Kidney (tissue), 14 donors: Measurements from ENCODE around the gene ZNF24. TPM values are rescaled to one million over a fixed set of nuclear protein-coding genes. Genes with fewer than 3 reads are reported as not detected.
A peak's percentile ranks its signal among the peaks of the same experiment; 100 is the strongest.

Experiments
- DNase-seq, 5 donors: peaks; one replicate each; pipeline ENCODE4 v3.0.0-alpha.2; 2013 to 2020
- FAIRE-seq: peaks from 2 replicates; lab custom pipeline; 2012; peaks lifted over from hg19 to GRCh38; lab: Jason Lieb, UNC
- H3K27ac ChIP-seq, 2 donors: one replicate each; pipeline ENCODE4 v1.7.0; 2013; ENCODE audit warnings: low read depth in 2 of 2, low read length in 2 of 2, inconsistent platforms in 1 of 2
- H3K27me3 ChIP-seq: one replicate; pipeline ENCODE4 v1.7.1; 2013; ENCODE audit warnings: low read length, inconsistent platforms; ENCODE audit not compliant: control insufficient read depth, insufficient read depth
- H3K36me3 ChIP-seq, 3 donors: one replicate each; pipeline versions ENCODE4 v1.7.0 to v1.7.1; 2013; ENCODE audit warnings: low read length in 3 of 3, control low read depth in 1 of 3, inconsistent platforms in 1 of 3; ENCODE audit not compliant: insufficient read depth in 3 of 3, control insufficient read depth in 2 of 3
- H3K4me1 ChIP-seq, 3 donors: one replicate each; pipeline versions ENCODE4 v1.7.0 to v1.7.1; 2013; ENCODE audit warnings: low read length in 3 of 3, inconsistent platforms in 1 of 3, low read depth in 1 of 3; ENCODE audit not compliant: control insufficient read depth in 2 of 3, insufficient read depth in 2 of 3
- H3K4me3 ChIP-seq, 3 donors: one replicate each; pipeline versions ENCODE4 v1.7.0 to v1.8.1; 2013; ENCODE audit warnings: low read length in 3 of 3, control low read depth in 1 of 3, inconsistent platforms in 1 of 3
- H3K9ac ChIP-seq, 3 donors: one replicate each; pipeline versions ENCODE4 v1.7.0 to v1.7.1; 2013; ENCODE audit warnings: low read length in 3 of 3, control low read depth in 1 of 3, inconsistent platforms in 1 of 3
- H3K9me3 ChIP-seq, 3 donors: one replicate each; pipeline versions ENCODE4 v1.7.0 to v1.7.1; 2013; ENCODE audit warnings: low read length in 3 of 3, control low read depth in 1 of 3, inconsistent platforms in 1 of 3; ENCODE audit not compliant: control insufficient read depth in 2 of 3, insufficient read depth in 1 of 3
- intact Hi-C: fragments of 100-400 bp; cut with DNase I; formaldehyde crosslinking; loops from one replicate; pipeline ENCODE4 v1.11.1; 2022
- polyA plus RNA-seq: library from polyadenylated mRNA; stranded (reverse); fragments of 350-450 nt; fragmentation: Illumina TruSeq; extraction: RNeasy Lipid Tissue Mini Kit (QIAGEN cat#74804); gene quantifications from one replicate; pipeline ENCODE4 v1.2.3, GENCODE V29; 2014; ENCODE audit warnings: low read depth, low replicate concordance; ENCODE audit not compliant: insufficient read depth
- total RNA-seq: library from RNA; stranded (reverse); fragmentation: NEBNext Ultra II Directional; extraction: Animal tissue kit (Norgen Biotek cat#: 25700); gene quantifications from one replicate; pipeline ENCODE4 v1.2.1, GENCODE V29; 2021
- TF ChIP-seq, protein P1 (sequence below): IDR thresholded peaks from 3 replicates; pipeline ENCODE4 v1.5.1; 2012; ENCODE audit warnings: mild to moderate bottlenecking, moderate library complexity, borderline replicate concordance; ENCODE audit not compliant: insufficient read depth; ENCODE audit errors: extremely low read depth
- donor health status: control.
- donor health status: control.
- donor health status: control.
- donor health status: control.
- donor health status: control.
- donor health status: DM: yes; HTN: yes; CAD: no.
- donor health status: Normal renal cell carcinoma (clear cell type).

The ZNF24 gene
- total and polyA plus RNA-seq, 2 donors from 2014 or later: 14.3 to 55.5 TPM

DNA sequence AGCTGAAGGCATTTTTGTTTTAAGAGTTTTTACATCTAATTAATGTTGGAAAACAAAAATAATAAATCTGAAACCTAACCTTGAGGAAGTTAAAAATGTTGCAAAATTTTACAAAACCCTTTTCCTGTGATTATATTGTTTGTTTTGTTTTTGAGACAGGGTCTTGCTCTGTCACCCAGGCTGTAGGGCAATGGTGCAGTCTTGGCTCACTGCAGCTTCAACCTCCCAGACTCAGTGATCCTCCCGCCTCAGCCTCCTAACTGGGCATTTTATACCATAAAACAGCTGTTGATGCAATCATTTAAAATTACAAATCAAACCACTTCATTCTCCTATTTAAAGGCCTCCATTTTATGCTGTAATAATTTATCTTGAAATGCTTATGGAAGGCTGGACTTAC lies 1.7 kb upstream of the ZNF24 start:
- no peak overlapping the region for H3K9ac ChIP-seq
- no peak overlapping the region for H3K27ac ChIP-seq
- FAIRE-seq (no peak), DNase-seq (no peak)
- peaks cover 4 to 15% (median 9%) of the 10 kb centered on the region in 3 donors for H3K4me1 ChIP-seq
- no peaks in the 10 kb centered on the region for H3K27me3 ChIP-seq
- intact Hi-C loops: no loop called here
- H3K9me3 ChIP-seq: no peaks in the 10 kb centered on the region
- H3K4me3 ChIP-seq: no peak overlapping the region
- no peaks in the 10 kb centered on the region for H3K36me3 ChIP-seq
- TF ChIP-seq, protein P1, sequence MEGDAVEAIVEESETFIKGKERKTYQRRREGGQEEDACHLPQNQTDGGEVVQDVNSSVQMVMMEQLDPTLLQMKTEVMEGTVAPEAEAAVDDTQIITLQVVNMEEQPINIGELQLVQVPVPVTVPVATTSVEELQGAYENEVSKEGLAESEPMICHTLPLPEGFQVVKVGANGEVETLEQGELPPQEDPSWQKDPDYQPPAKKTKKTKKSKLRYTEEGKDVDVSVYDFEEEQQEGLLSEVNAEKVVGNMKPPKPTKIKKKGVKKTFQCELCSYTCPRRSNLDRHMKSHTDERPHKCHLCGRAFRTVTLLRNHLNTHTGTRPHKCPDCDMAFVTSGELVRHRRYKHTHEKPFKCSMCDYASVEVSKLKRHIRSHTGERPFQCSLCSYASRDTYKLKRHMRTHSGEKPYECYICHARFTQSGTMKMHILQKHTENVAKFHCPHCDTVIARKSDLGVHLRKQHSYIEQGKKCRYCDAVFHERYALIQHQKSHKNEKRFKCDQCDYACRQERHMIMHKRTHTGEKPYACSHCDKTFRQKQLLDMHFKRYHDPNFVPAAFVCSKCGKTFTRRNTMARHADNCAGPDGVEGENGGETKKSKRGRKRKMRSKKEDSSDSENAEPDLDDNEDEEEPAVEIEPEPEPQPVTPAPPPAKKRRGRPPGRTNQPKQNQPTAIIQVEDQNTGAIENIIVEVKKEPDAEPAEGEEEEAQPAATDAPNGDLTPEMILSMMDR: no peak

DNA sequence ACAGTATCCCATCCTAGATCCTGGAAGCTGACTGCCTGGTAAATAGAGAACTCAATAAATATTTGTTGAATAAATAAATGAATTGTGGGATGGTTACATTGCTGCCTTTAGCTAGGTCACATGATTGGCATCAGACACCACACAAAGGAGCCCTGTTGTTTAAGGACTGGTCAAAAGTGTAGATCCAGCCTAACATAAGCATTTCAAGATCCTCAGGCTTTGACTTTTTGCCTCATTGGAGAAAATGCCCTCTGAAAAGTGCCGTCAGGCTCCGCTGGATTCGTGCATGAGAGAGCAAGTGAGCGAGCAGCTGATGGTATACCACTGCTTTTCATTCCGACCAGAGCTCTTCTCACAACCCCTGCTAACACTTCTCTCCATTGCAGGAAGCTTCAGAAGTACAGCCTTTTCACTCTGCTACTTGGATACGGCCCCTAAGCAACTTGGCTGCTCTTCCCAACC lies 1.3 kb upstream of the ZNF24 start:
- no peaks in the 10 kb centered on the region for H3K9me3 ChIP-seq
- DNase-seq (peak in 4 of 5 donors; percentile 62 to 85 (median 78)), FAIRE-seq (no peak)
- intact Hi-C loops: no loop called here
- peaks cover 4 to 15% (median 9%) of the 10 kb centered on the region in 3 donors for H3K4me1 ChIP-seq
- H3K27ac ChIP-seq: peak overlapping the region; percentile 38 to 99
- H3K4me3 ChIP-seq: peak overlapping the region; percentile 20 to 36 (median 31)
- TF ChIP-seq, protein P1: no peak
- no peaks in the 10 kb centered on the region for H3K27me3 ChIP-seq
- H3K36me3 ChIP-seq: no peaks in the 10 kb centered on the region
- peak overlapping the region in 1 of 3 donors; percentile 45 for H3K9ac ChIP-seq

DNA sequence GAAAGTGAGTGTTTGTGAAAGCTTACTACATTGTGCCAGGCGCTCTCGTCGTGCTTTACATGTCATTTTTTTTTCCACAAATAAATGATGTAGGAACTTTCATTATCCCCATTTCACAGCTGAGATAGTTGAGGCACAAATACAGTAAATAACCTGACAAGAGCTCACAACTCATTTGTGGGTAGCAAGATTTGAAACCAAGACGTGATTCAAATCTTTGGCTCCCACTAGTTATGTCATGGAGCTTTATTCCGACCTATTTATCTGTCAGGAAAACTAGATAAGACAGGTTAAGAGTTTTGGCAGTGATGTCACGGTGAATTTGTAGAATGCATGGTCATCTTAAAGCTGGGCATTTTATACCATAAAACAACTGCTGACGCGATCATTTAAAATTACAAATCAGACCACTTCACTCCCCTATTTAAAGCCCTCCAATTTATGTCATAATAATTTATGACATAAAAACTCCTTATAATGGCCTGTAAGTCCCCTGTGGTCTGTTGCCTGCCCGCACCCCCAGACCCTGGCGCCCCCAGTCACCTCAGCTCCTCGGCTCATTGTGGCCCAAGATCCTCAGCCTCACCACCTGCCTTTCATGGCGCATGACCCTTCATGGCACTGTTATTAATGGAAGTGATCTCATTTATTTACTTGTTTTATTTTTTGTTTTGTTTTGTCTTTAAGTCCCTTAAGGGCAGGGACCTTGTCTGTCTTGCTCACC lies 678 bp upstream of the ZNF24 start:
- Histone ChIP-seq H3K9ac (peak overlapping the region; percentile 54 to 98 (median 97)), H3K27ac (peak overlapping the region; percentile 99), H3K9me3 (no peaks in the 10 kb centered on the region), H3K4me1 (peaks cover 4 to 15% (median 9%) of the 10 kb centered on the region in 3 donors), H3K36me3 (peaks cover 2 to 5% (median 3%) of the 10 kb centered on the region in 3 donors), H3K27me3 (no peaks in the 10 kb centered on the region), H3K4me3 (peak overlapping the region; percentile 83 to 96 (median 94))
- intact Hi-C loops: no loop called here
- FAIRE-seq: no peak
- peak in 4 of 5 donors; percentile 32 to 74 (median 58) for DNase-seq
- TF ChIP-seq, protein P1: no peak
